GM12878 (cell line): ENCODE results near the gene TGDS. TPM values are rescaled to one million over a fixed set of nuclear protein-coding genes. Genes with fewer than 3 reads are reported as not detected.

Source experiments
- ATAC-seq: fragments of 200-7000 bp; cut with Tn5 transposase; 3 replicates; pipeline ENCODE4 v1.9.1; 2020; ENCODE audit warnings: mild to moderate bottlenecking, moderate library complexity
- BruUV-seq: library from RNA; stranded (reverse); fragments of 400-500 nt; replicated peaks from 2 replicates; lab custom pipeline; 2021; lab: Mats Ljungman, UMichigan
- CTCF ChIA-PET: fragments of 300-600 bp; sonication (Branson Sonifier 250); formaldehyde crosslinking; extraction: SDS; loops from one replicate; lab custom pipeline; 2021; ENCODE audit warnings: inconsistent platforms; lab: Yijun Ruan, JAX
- POLR2A ChIA-PET: fragments of 350-600 bp; formaldehyde crosslinking; extraction: SDS; loops from one replicate; lab custom pipeline; 2021; ENCODE audit warnings: inconsistent platforms; lab: Charles Lee
- RAD21 ChIA-PET: fragments of 300-600 bp; sonication (Branson Sonifier 250); formaldehyde crosslinking; loops from one replicate; lab custom pipeline; 2023; ENCODE audit warnings: antibody characterized with exemption; ENCODE audit not compliant: unreplicated experiment; lab: Charles Lee
- SMC1A ChIA-PET: fragments of 300-600 bp; sonication (Branson Sonifier 250); formaldehyde crosslinking; loops from one replicate; lab custom pipeline; 2023; ENCODE audit not compliant: unreplicated experiment, uncharacterized antibody; lab: Charles Lee
- DNase-seq: peaks from one replicate; pipeline ENCODE4 v3.0.0-alpha.2; 2011; ENCODE audit warnings: low read depth, low spot score
- FAIRE-seq: peaks from 3 replicates; lab custom pipeline; 2011; peaks lifted over from hg19 to GRCh38; lab: Jason Lieb, UNC
- H2AFZ ChIP-seq: 2 replicates; pipeline ENCODE4 v1.6.0; 2011; ENCODE audit warnings: low read depth, low read length, control low read depth; ENCODE audit not compliant: control insufficient read depth
- H3K27ac ChIP-seq: 2 replicates; pipeline ENCODE4 v1.5.1; 2011; ENCODE audit warnings: control low read depth; ENCODE audit not compliant: control insufficient read depth, insufficient read depth
- H3K27me3 ChIP-seq, 2 experiments: replicated peaks in 1 of 2; 2 replicates each; pipeline versions ENCODE4 v1.6.0 to v1.6.1; 2011; ENCODE audit warnings: low read length in 1 of 2; ENCODE audit not compliant: control insufficient read depth in 2 of 2, insufficient read depth in 2 of 2
- H3K36me3 ChIP-seq, 2 experiments: 2 replicates each; pipeline ENCODE4 v1.5.1; 2011; ENCODE audit warnings: low read length in 1 of 2; ENCODE audit not compliant: control insufficient read depth in 2 of 2, insufficient read depth in 2 of 2
- H3K4me1 ChIP-seq: 2 replicates; pipeline ENCODE4 v1.6.1; 2011; ENCODE audit warnings: mild to moderate bottlenecking, low read length, moderate library complexity, mixed read lengths; ENCODE audit not compliant: control insufficient read depth, insufficient read depth
- H3K4me2 ChIP-seq: 2 replicates; pipeline ENCODE4 v1.6.0; 2011; ENCODE audit warnings: control low read depth; ENCODE audit not compliant: control insufficient read depth, insufficient read depth
- H3K4me3 ChIP-seq: fragments of 200-600 bp; sonication (generic); 2 replicates; pipeline ENCODE4 v1.5.1; 2016
- H3K79me2 ChIP-seq: 2 replicates; pipeline ENCODE4 v1.6.0; 2011; ENCODE audit warnings: low read length; ENCODE audit not compliant: control insufficient read depth, insufficient read depth
- H3K9ac ChIP-seq: 2 replicates; pipeline ENCODE4 v1.8.0; 2011; ENCODE audit warnings: low read length, control low read depth, mixed read lengths; ENCODE audit not compliant: control insufficient read depth, insufficient read depth
- H3K9me3 ChIP-seq: replicated peaks from 3 replicates; pipeline ENCODE4 v1.5.1; 2011; ENCODE audit warnings: mild to moderate bottlenecking, low read length; ENCODE audit not compliant: control insufficient read depth, insufficient read depth
- H4K20me1 ChIP-seq: 2 replicates; pipeline ENCODE4 v1.6.0; 2011; ENCODE audit not compliant: control insufficient read depth, insufficient read depth
- ATF7 ChIP-seq: fragments of 450-650 bp; IDR thresholded peaks from 2 replicates; pipeline ENCODE4 v1.6.1; 2016; ENCODE audit warnings: low read depth, mild to moderate bottlenecking
- EED ChIP-seq: sonication (generic); IDR thresholded peaks from 2 replicates; pipeline ENCODE4 v1.6.1; 2016; ENCODE audit warnings: antibody characterized with exemption, low read depth
- IKZF1 ChIP-seq: fragments of 450-650 bp; conservative IDR thresholded peaks from 2 replicates; pipeline ENCODE4 v1.6.1; 2017; ENCODE audit warnings: antibody characterized with exemption, mild to moderate bottlenecking
- IRF4 ChIP-seq: IDR thresholded peaks from 2 replicates; pipeline ENCODE4 v1.6.1; 2011; ENCODE audit warnings: low read depth, low read length
- KDM1A ChIP-seq: fragments of 200-600 bp; sonication (generic); IDR thresholded peaks from 2 replicates; pipeline ENCODE4 v1.6.1; 2016; ENCODE audit warnings: borderline replicate concordance
- MEF2B ChIP-seq: fragments of 450-650 bp; IDR thresholded peaks from 2 replicates; pipeline ENCODE4 v1.6.1; 2018; ENCODE audit warnings: mild to moderate bottlenecking, moderate library complexity; ENCODE audit not compliant: partially characterized antibody, poor library complexity, severe bottlenecking
- NBN ChIP-seq: fragments of 450-650 bp; IDR thresholded peaks from 2 replicates; pipeline ENCODE4 v1.6.1; 2016
- NFYB ChIP-seq: IDR thresholded peaks from 2 replicates; pipeline ENCODE4 v1.6.1; 2011; ENCODE audit warnings: low read depth, mild to moderate bottlenecking, low read length, improper control_type of control experiment, moderate library complexity; ENCODE audit not compliant: insufficient read depth
- SP1 ChIP-seq: IDR thresholded peaks from one replicate; pipeline ENCODE4 v1.6.1; 2011; ENCODE audit warnings: low read depth, low read length
- SPI1 ChIP-seq: IDR thresholded peaks from 2 replicates; pipeline ENCODE4 v1.6.1; 2011; ENCODE audit warnings: low read depth, mild to moderate bottlenecking, low read length, moderate library complexity, borderline replicate concordance; ENCODE audit not compliant: insufficient read depth
- YBX1 ChIP-seq: fragments of 450-650 bp; IDR thresholded peaks from 2 replicates; pipeline ENCODE4 v1.6.1; 2016; ENCODE audit warnings: antibody characterized with exemption
- WGBS: methylation state at CpG from one replicate; pipeline ENCODE4 v1.1.6; 2016; ENCODE audit warnings: low lambda C conversion rate; ENCODE audit not compliant: insufficient replicate concordance, insufficient coverage; ENCODE audit errors: missing lambda C conversion rate; 5-methylcytosine and 5-hydroxymethylcytosine counted together
- in situ Hi-C: fragments of 300-500 bp; cut with MboI; formaldehyde crosslinking; loops from 9 replicates; pipeline ENCODE4 v1.14.3; 2018; ENCODE audit warnings: mixed read lengths
- intact Hi-C: fragments of 100-400 bp; cut with micrococcal nuclease; formaldehyde crosslinking; loops from one replicate; pipeline ENCODE4 v1.14.2; 2022; ENCODE audit not compliant: unreplicated experiment
- polyA plus RNA-seq, 11 experiments: library from polyadenylated mRNA; depleted of rRNA in 4 of 11; unstranded in 6 of 11; stranded (reverse) in 5 of 11; fragments of >200 nt; fragmentation: Nextera tagmentation in 4 of 11; fragmentation: Illumina TruSeq in 1 of 11; extraction: Ambion mirVana in 4 of 11; extraction: Trizol in 1 of 11; gene quantifications; 1 replicate in 1 of 11; 2 replicates in 10 of 11; pipeline versions ENCODE4 v1.2.1 to v1.2.3, GENCODE V29; 2011 to 2016; ENCODE audit warnings: inconsistent platforms in 2 of 11, missing spikeins in 2 of 11, low read depth in 1 of 11
- total RNA-seq, 4 experiments: library from RNA; depleted of rRNA in 3 of 4; stranded (reverse); fragments of >200 nt in 3 of 4; fragmentation: Illumina TruSeq in 1 of 4; extraction: Trizol in 1 of 4; gene quantifications; 2 replicates each; pipeline versions ENCODE4 v1.2.1 to v1.2.3, GENCODE V29; 2013 to 2021

Gene TGDS
- total and polyA plus RNA-seq, 10 of the 15 experiments (the other 5 are each of a cell fraction or from before 2014, with no cell fraction given), result 13.1 to 44.3 (median 23.8) TPM

DNA sequence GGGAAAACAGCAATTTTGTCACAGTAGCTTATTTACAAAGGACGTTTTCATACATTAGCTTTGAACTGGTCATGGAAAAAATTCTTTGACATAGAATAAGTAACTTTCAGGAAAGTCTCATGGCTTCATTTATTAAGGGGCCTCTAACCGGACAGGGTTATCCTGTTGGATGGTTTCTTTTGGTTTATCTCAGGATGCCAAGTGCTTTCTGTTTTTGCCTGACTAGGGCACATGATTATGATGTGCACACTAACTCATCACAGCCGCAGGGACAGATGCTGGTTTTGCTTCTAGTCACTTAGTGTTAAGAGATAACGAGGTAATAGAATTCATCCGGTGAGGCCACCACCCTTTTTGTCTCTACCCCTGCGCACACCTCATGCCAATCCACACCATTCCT, 53.0 kb downstream of the TGDS start:
- in situ Hi-C loops (no loop called here), intact Hi-C loops (no loop called here)
- CTCF ChIA-PET, result interaction anchor here (1.1 kb wide), 1 partner anchor 108 kb away, joined by 3 read pairs; no protein-coding TSS in a partner anchor
- no peak overlapping the region for H3K9ac ChIP-seq
- WGBS, result 51% methylated on average over 6 of the region's 6 CpGs
- ATAC-seq, result no peak
- TF ChIP-seq EED, result no peak
- no peak for TF ChIP-seq IRF4
- TF ChIP-seq SP1, result no peak
- no peak for TF ChIP-seq NFYB
- TF ChIP-seq NBN, result no peak
- no peak for TF ChIP-seq IKZF1
- TF ChIP-seq KDM1A, result no peak
- TF ChIP-seq, all 136 proteins: peak for 0
- RAD21 ChIA-PET, result no interaction called here
- BruUV-seq, result no TSS peak
- no peak overlapping the region for H3K4me2 ChIP-seq
- POLR2A ChIA-PET, result no interaction called here
- no peaks in the 10 kb centered on the region for H3K4me1 ChIP-seq
- no peaks in the 10 kb centered on the region for H3K36me3 ChIP-seq
- H4K20me1 ChIP-seq, result no peaks in the 10 kb centered on the region
- SMC1A ChIA-PET, result interaction anchor here (1.0 kb wide), 1 partner anchor 53 kb away, joined by 3 read pairs; the partner anchor contains the start of gene TGDS
- H3K4me3 ChIP-seq, result no peak overlapping the region
- DNase-seq (no peak), FAIRE-seq (no peak)
- no peaks in the 10 kb centered on the region for H3K79me2 ChIP-seq
- no peak overlapping the region for H3K27ac ChIP-seq
- no peaks in the 10 kb centered on the region for H3K9me3 ChIP-seq
- no peak overlapping the region for H2AFZ ChIP-seq
- peaks cover 0 to 1% of the 10 kb centered on the region in 2 experiments; a peak in 2 of 4 replicates for H3K27me3 ChIP-seq

DNA sequence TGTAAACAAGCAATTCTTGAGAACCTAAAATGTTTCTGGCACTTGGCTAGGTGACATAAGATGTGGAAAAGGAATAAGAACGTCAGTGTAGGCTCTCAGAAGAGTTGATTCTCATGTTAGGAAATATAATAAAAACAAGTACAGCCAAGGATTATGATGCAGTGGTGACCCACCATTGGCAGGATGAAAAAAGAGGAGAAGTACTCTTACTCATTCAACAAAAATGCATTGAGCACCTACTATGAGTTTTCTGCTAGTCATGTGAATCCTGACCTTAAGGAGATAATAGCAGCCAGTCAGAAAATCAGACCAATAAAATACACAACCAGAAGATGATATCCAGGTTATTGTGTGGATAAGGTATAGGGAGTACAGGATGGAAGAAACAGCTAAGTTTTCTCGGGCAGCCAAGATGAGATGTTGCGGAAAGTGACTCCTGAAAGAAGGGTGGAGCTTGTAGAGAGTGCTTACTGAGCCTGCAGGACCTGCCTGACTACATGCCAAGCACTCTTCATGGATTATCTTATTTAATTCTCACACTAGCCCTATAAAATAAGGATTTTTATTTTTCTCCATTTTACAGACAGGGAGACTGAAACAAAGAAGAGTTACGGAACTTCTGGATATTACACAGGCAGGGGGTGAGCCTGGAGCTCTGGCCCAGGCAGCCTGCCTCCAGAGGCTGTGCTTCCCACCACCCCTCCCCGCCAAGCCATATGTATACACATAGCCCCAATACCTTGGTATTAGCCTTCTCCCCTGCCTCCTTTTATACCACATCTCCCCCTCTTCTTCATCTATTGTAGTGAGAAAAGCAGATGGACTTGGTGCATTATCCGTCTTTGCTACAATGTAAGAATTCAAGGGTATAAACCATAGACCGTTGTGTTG, 58.0 kb downstream of the TGDS start:
- intact Hi-C loops, result no loop called here
- H3K9me3 ChIP-seq, result no peaks in the 10 kb centered on the region
- WGBS, result 54% methylated on average over 7 of the region's 7 CpGs
- no peaks in the 10 kb centered on the region for H3K36me3 ChIP-seq
- H3K4me3 ChIP-seq, result no peak overlapping the region
- TF ChIP-seq YBX1 (no peak), ATF7 (no peak), MEF2B (no peak), SPI1 (no peak), KDM1A (no peak)
- in situ Hi-C loops, result no loop called here
- ChIA-PET RAD21 (interaction anchor here (2.0 kb wide), 1 partner anchor 12 kb away, joined by 7 read pairs; no protein-coding TSS in a partner anchor), CTCF (no interaction called here), POLR2A (no interaction called here), SMC1A (no interaction called here)
- no peaks in the 10 kb centered on the region for H4K20me1 ChIP-seq
- FAIRE-seq, result no peak
- no peak for ATAC-seq
- no peaks in the 10 kb centered on the region for H3K4me1 ChIP-seq
- no TSS peak for BruUV-seq
- DNase-seq, result no peak
- H3K27ac ChIP-seq, result no peak overlapping the region
- H2AFZ ChIP-seq, result no peak overlapping the region
- H3K79me2 ChIP-seq, result no peaks in the 10 kb centered on the region
- H3K27me3 ChIP-seq, result peaks cover 0 to 1% of the 10 kb centered on the region in 2 experiments; a peak in 2 of 4 replicates
- no peak overlapping the region for H3K4me2 ChIP-seq
- H3K9ac ChIP-seq, result no peak overlapping the region
